ENCODE results near the gene TBC1D8.

The TBC1D8 gene

GRCh38 chr2:100993294-100993693 is 157.9 kb downstream of the TBC1D8 start:
- H3K36me3 ChIP-seq: no peaks in the 10 kb centered on the region
- no peak for DNase-seq
- no peak for TF ChIP-seq CTCF (IDR thresholded peaks at IDR 0.05; ENCODE audit: low read depth, low read length)

GRCh38 chr2:100992262-100992661 is 158.9 kb downstream of the TBC1D8 start:
- no peak for DNase-seq
- no peaks in the 10 kb centered on the region for H3K9me3 ChIP-seq (ENCODE audit: severe bottlenecking)
- no peak for TF ChIP-seq CTCF (IDR thresholded peaks at IDR 0.05; ENCODE audit: low read depth, low read length)
- H3K27me3 ChIP-seq (ENCODE audit: insufficient read depth, low read depth, severe bottlenecking): no peaks in the 10 kb centered on the region
- H3K36me3 ChIP-seq: no peaks in the 10 kb centered on the region
- H3K4me3 ChIP-seq (ENCODE audit: low read depth, low read length): no peak overlapping the region
- H3K27ac ChIP-seq: no peak overlapping the region

More at GRCh38 chr2:100993294-100993693, 157.9 kb downstream of the TBC1D8 start:
- no peak overlapping the region for H3K27ac ChIP-seq
- H3K9me3 ChIP-seq (ENCODE audit: severe bottlenecking): no peaks in the 10 kb centered on the region
- no peak overlapping the region for H3K4me3 ChIP-seq (ENCODE audit: low read depth, low read length)
- H3K27me3 ChIP-seq (ENCODE audit: insufficient read depth, low read depth, severe bottlenecking): no peaks in the 10 kb centered on the region

- Histone ChIP-seq H3K27ac (no peak overlapping the region), H3K4me3 (ENCODE audit: low read depth, low read length) (no peak overlapping the region), H3K27me3 (ENCODE audit: insufficient read depth, low read depth, severe bottlenecking) (no peaks in the 10 kb centered on the region), H3K36me3 (no peaks in the 10 kb centered on the region), H3K9me3 (ENCODE audit: severe bottlenecking) (no peaks in the 10 kb centered on the region)
- no peak for DNase-seq
- TF ChIP-seq CTCF (IDR thresholded peaks at IDR 0.05; ENCODE audit: low read depth, low read length): no peak
These were observed 159.8 kb downstream of the TBC1D8 start for GRCh38 chr2:100991404-100991773.

GRCh38 chr2:100990650-100991403 is 160.4 kb downstream of the TBC1D8 start:
- Histone ChIP-seq H3K9me3 (ENCODE audit: severe bottlenecking) (no peaks in the 10 kb centered on the region), H3K4me3 (ENCODE audit: low read depth, low read length) (no peak overlapping the region), H3K27me3 (ENCODE audit: insufficient read depth, low read depth, severe bottlenecking) (no peaks in the 10 kb centered on the region), H3K36me3 (no peaks in the 10 kb centered on the region), H3K27ac (no peak overlapping the region)
- DNase-seq: no peak
- no peak for TF ChIP-seq CTCF (IDR thresholded peaks at IDR 0.05; ENCODE audit: low read depth, low read length)

GRCh38 chr2:100990166-100990565 is 161.0 kb downstream of the TBC1D8 start:
- Histone ChIP-seq H3K4me3 (ENCODE audit: low read depth, low read length) (no peak overlapping the region), H3K27me3 (ENCODE audit: insufficient read depth, low read depth, severe bottlenecking) (no peaks in the 10 kb centered on the region), H3K9me3 (ENCODE audit: severe bottlenecking) (no peaks in the 10 kb centered on the region), H3K27ac (no peak overlapping the region), H3K36me3 (no peaks in the 10 kb centered on the region)
- DNase-seq: no peak
- TF ChIP-seq CTCF (IDR thresholded peaks at IDR 0.05; ENCODE audit: low read depth, low read length): no peak

- Histone ChIP-seq H3K9me3 (ENCODE audit: severe bottlenecking) (no peaks in the 10 kb centered on the region), H3K27ac (no peak overlapping the region), H3K27me3 (ENCODE audit: insufficient read depth, low read depth, severe bottlenecking) (no peaks in the 10 kb centered on the region), H3K4me3 (ENCODE audit: low read depth, low read length) (no peak overlapping the region), H3K36me3 (no peaks in the 10 kb centered on the region)
- no peak for TF ChIP-seq CTCF (IDR thresholded peaks at IDR 0.05; ENCODE audit: low read depth, low read length)
- DNase-seq: no peak
These were observed 161.5 kb downstream of the TBC1D8 start for GRCh38 chr2:100989666-100990065.
